ENCODE measurements around the gene OR13C5. TPM values are rescaled to one million over a fixed set of nuclear protein-coding genes. Genes with fewer than 3 reads are reported as not detected.
"Not testable (repeated sequence)": the region's sequence is repeated elsewhere in the genome, so short reads cannot be mapped to it uniquely, and the experiment has no call there.

Gene OR13C5, protein sequence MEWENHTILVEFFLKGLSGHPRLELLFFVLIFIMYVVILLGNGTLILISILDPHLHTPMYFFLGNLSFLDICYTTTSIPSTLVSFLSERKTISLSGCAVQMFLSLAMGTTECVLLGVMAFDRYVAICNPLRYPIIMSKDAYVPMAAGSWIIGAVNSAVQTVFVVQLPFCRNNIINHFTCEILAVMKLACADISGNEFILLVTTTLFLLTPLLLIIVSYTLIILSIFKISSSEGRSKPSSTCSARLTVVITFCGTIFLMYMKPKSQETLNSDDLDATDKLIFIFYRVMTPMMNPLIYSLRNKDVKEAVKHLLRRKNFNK
- not detected for total RNA-seq

DNA sequence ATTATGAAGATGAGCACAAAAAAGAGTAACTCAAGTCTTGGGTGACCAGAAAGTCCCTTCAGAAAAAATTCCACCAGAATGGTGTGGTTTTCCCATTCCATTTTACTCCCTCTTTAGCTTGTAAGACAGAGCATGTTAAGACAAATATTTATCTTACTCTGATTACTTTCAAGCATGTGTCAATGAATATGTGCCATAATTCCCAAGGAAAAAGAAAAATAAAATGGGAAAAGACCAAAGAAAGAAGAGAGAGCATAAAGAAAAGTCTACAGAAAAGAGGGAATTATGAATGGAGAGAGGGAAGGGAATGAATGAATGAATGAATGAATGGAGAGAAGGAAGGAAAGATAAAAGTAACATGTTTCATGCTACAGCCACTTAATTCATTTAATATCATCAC lies at the start of gene OR13C5:
OR13C5 (minus strand) TSS at position 101 of the 400 bp plus-strand sequence; CDS start at position 101, 0 bp downstream.
- DNase-seq; intact Hi-C loops (cut with DNase I); H3K4me3 ChIP-seq: not testable (repeated sequence)

DNA sequence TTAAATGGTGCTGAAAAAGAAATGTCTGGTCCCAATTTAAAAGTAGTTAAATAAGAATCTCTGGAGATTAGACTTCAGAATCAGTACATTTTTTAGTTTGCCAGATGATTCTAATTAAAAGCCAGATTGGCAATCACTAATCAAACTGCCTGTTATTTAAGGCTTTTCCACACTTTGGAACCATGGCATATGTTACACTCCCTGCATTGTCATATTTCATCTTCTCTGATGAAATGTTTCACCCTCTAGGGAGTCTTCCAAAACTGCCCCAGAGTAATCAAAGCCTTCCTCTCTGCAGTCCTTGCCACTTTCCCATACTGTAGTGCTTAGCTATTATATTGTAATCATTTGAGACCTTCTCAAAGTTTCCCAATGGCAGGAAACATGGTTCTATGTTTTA lies 36.2 kb upstream of the OR13C5 start:
- Histone ChIP-seq H3K27ac (no peak overlapping the region), H3K9me3 (no peaks in the 10 kb centered on the region), H3K4me3 (no peak overlapping the region), H3K9ac (ENCODE audit: low read depth in 2 of 2, low read length in 2 of 2) (no peak overlapping the region), H3K36me3 (no peaks in the 10 kb centered on the region), H3K4me1 (no peaks in the 10 kb centered on the region), H3K27me3 (no peaks in the 10 kb centered on the region)
- TF ChIP-seq, protein P1, sequence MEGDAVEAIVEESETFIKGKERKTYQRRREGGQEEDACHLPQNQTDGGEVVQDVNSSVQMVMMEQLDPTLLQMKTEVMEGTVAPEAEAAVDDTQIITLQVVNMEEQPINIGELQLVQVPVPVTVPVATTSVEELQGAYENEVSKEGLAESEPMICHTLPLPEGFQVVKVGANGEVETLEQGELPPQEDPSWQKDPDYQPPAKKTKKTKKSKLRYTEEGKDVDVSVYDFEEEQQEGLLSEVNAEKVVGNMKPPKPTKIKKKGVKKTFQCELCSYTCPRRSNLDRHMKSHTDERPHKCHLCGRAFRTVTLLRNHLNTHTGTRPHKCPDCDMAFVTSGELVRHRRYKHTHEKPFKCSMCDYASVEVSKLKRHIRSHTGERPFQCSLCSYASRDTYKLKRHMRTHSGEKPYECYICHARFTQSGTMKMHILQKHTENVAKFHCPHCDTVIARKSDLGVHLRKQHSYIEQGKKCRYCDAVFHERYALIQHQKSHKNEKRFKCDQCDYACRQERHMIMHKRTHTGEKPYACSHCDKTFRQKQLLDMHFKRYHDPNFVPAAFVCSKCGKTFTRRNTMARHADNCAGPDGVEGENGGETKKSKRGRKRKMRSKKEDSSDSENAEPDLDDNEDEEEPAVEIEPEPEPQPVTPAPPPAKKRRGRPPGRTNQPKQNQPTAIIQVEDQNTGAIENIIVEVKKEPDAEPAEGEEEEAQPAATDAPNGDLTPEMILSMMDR (IDR thresholded peaks at IDR 0.05), result no peak
- intact Hi-C loops (cut with DNase I), result no loop called here
- DNase-seq, result no peak

More for the DNA sequence above, at the start of gene OR13C5:
- not testable (repeated sequence) for H3K36me3 ChIP-seq; H3K9ac ChIP-seq (ENCODE audit: low read depth in 2 of 2, low read length in 2 of 2); H3K27ac ChIP-seq; H3K9me3 ChIP-seq; H3K4me1 ChIP-seq; H3K27me3 ChIP-seq

DNA sequence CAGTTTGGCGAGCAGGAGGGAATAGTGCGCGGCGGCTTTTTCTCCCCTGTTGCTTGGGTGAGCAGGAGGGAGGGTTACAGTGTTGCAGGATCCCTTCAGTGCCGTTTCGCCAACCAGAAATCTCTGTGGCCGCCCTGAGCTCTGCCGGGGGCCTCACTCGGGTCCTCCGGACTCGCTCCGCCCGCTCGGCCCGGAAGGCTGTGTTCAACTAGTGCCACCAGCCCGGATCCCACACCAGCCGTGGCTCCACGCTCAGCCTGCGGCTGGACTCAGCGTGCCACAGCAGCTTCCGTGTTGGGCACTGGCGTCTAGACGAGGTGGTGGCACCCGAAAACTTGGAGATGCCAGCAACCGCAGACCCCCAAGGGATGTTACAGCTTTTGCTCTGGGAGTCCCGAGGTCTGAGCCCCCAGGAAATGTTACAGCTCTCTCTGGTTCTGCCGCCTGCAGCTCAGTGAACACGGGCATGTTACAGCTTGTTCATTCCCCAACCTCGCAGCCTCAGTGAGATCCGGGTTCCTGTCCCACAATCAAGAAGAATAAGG lies 34.8 kb upstream of the OR13C5 start:
- Histone ChIP-seq H3K27me3 (no peaks in the 10 kb centered on the region), H3K9me3 (no peaks in the 10 kb centered on the region), H3K4me3 (no peak overlapping the region), H3K9ac (ENCODE audit: low read depth in 2 of 2, low read length in 2 of 2) (no peak overlapping the region), H3K4me1 (no peaks in the 10 kb centered on the region), H3K36me3 (no peaks in the 10 kb centered on the region), H3K27ac (no peak overlapping the region)
- intact Hi-C loops (cut with DNase I), result no loop called here
- TF ChIP-seq, protein P1 (IDR thresholded peaks at IDR 0.05), result no peak
- DNase-seq, result no peak

DNA sequence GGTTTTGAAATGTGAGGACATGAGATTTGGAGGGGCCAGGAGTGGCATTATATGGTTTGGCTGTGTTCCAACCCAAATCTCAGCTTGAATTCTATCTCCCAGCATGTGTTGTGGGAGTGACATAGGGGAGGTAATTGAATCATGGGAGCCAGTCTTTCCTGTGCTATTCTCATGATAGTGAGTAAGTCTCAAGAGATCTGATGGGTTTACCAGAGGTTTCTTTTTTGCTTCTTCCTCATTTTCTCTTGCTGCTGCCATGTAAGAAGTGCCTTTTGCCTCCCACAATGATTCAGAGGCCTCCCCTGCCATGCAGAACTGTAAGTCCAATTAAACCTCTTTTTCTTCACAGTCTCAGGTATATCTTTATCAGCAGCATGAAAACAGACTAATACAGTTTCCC lies 26.8 kb upstream of the OR13C5 start:
- H3K4me3 ChIP-seq; H3K27me3 ChIP-seq; intact Hi-C loops (cut with DNase I); H3K36me3 ChIP-seq; H3K9ac ChIP-seq (ENCODE audit: low read depth in 2 of 2, low read length in 2 of 2); H3K27ac ChIP-seq; H3K4me1 ChIP-seq; DNase-seq; H3K9me3 ChIP-seq: not testable (repeated sequence)

DNA sequence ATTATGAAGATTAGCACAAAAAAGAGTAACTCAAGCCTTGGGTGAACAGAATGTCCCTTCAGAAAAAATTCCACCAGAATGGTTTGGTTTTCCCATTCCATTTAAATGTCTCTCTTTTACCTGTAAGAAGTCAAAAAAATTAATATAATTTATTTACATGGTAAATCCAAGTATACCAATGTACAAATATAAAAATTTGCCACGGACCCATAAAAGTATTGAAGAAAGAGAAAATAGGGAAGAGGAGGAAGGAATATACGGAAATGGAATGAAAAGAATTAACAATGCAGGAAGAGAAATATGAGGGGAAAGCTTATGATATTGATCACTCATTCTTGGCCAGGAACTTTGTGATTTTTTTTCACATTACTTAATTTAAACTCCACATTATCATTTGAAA lies 18.9 kb upstream of the OR13C5 start, which contains the start of gene OR13C9:
OR13C9 (minus strand) TSS at position 101 of the 400 bp plus-strand sequence; CDS start at position 101, 0 bp downstream.
- Histone ChIP-seq H3K27me3 (no peaks in the 10 kb centered on the region), H3K27ac (no peak within 1 kb of the TSS), H3K9me3 (no peaks in the 10 kb centered on the region), H3K9ac (ENCODE audit: low read depth in 2 of 2, low read length in 2 of 2) (no peak within 1 kb of the TSS), H3K36me3 (no peaks in the 10 kb centered on the region), H3K4me3 (no peak within 1 kb of the TSS), H3K4me1 (no peaks in the 10 kb centered on the region)
- intact Hi-C loops (cut with DNase I), result no loop called here
- no peak for DNase-seq
- TF ChIP-seq, protein P1 (IDR thresholded peaks at IDR 0.05), result no peak

DNA sequence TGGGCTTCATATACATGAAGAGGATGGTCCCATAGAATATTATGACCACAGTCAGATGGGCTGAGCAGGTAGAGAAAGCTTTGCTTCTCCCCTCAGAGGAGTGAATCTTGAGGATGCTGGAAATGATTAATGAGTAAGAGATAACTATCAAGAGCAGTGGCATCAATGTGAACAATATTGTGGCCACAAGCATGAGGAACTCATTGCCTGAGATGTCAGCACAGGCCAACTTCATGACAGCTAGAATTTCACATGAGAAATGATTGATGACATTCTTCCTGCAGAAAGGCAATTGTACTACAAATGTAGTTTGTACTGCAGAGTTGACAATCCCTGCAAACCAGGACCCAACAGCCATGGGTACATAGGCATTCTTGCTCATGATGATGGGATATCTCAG lies 18.2 kb upstream of the OR13C5 start:
- Histone ChIP-seq H3K27ac (no peak overlapping the region), H3K9ac (ENCODE audit: low read depth in 2 of 2, low read length in 2 of 2) (no peak overlapping the region), H3K4me3 (no peak overlapping the region), H3K36me3 (no peaks in the 10 kb centered on the region), H3K4me1 (no peaks in the 10 kb centered on the region), H3K9me3 (no peaks in the 10 kb centered on the region), H3K27me3 (no peaks in the 10 kb centered on the region)
- TF ChIP-seq, protein P1 (IDR thresholded peaks at IDR 0.05), result no peak
- intact Hi-C loops (cut with DNase I), result no loop called here
- DNase-seq, result no peak
